DOHH2 (cell line): ENCODE results near the gene DNMT3A.

ENCODE experiments used
- H3F3A ChIP-seq: fragments of 200-600 bp; sonication (generic), shearing (Covaris generic); 2 replicates; pipeline ENCODE4 v1.6.0; 2016; ENCODE audit warnings: antibody characterized with exemption, mild to moderate bottlenecking; ENCODE audit not compliant: control insufficient read depth, insufficient read depth
- H3K27ac ChIP-seq: fragments of 200-600 bp; sonication (generic); 2 replicates; pipeline ENCODE4 v1.5.1; 2014; ENCODE audit warnings: low read depth, mild to moderate bottlenecking, low read length, moderate library complexity
- H3K27me3 ChIP-seq: fragments of 200-600 bp; sonication (generic); 2 replicates; pipeline ENCODE4 v1.6.1; 2014; ENCODE audit warnings: mild to moderate bottlenecking, low read length, mixed read lengths; ENCODE audit not compliant: control insufficient read depth
- H3K36me3 ChIP-seq: fragments of 200-600 bp; sonication (generic); 2 replicates; pipeline ENCODE4 v1.6.1; 2014; ENCODE audit warnings: mild to moderate bottlenecking, low read length, moderate library complexity, mixed read lengths; ENCODE audit not compliant: control insufficient read depth
- H3K4me1 ChIP-seq: fragments of 200-600 bp; sonication (generic); 2 replicates; pipeline ENCODE4 v1.6.1; 2014; ENCODE audit warnings: mild to moderate bottlenecking, low read length, mixed read lengths; ENCODE audit not compliant: control insufficient read depth
- H3K4me2 ChIP-seq: fragments of 200-600 bp; sonication (generic); 2 replicates; pipeline ENCODE4 v1.6.0; 2014; ENCODE audit warnings: mild to moderate bottlenecking, low read length, moderate library complexity
- H3K4me3 ChIP-seq: fragments of 200-600 bp; sonication (generic); 2 replicates; pipeline ENCODE4 v1.5.1; 2014; ENCODE audit warnings: mild to moderate bottlenecking, low read length, mixed read lengths
- H3K79me2 ChIP-seq: fragments of 200-600 bp; sonication (generic); 2 replicates; pipeline ENCODE4 v1.6.1; 2014; ENCODE audit warnings: mild to moderate bottlenecking, low read length, mixed read lengths; ENCODE audit not compliant: control insufficient read depth
- H3K9me2 ChIP-seq: fragments of 200-600 bp; sonication (generic); replicated peaks from 2 replicates; pipeline ENCODE4 v1.6.1; 2014; ENCODE audit warnings: mild to moderate bottlenecking, low read length, mixed read lengths; ENCODE audit not compliant: control insufficient read depth
- H3K9me3 ChIP-seq: fragments of 200-600 bp; sonication (generic); 2 replicates; pipeline ENCODE4 v1.6.1; 2014; ENCODE audit warnings: antibody characterized with exemption, low read length, mixed read lengths; ENCODE audit not compliant: control insufficient read depth, insufficient read depth
- H4K20me1 ChIP-seq: fragments of 200-600 bp; sonication (generic); 2 replicates; pipeline ENCODE4 v1.6.0; 2014; ENCODE audit warnings: low read depth, mild to moderate bottlenecking, antibody characterized with exemption, low read length, moderate library complexity; ENCODE audit not compliant: control insufficient read depth, insufficient read depth
- CTCF ChIP-seq: fragments of 200-600 bp; sonication (generic); IDR thresholded peaks from one replicate; pipeline ENCODE4 v1.5.1; 2014; ENCODE audit warnings: antibody characterized with exemption, mild to moderate bottlenecking, low read depth, low read length; ENCODE audit not compliant: poor library complexity, severe bottlenecking
- EZH2phosphoT487 ChIP-seq: fragments of 200-600 bp; sonication (generic); IDR thresholded peaks from 2 replicates; pipeline ENCODE4 v1.6.1; 2017; ENCODE audit warnings: borderline replicate concordance, mild to moderate bottlenecking, antibody characterized with exemption, low read length, moderate library complexity, mixed read lengths

DNMT3A gene

DNA sequence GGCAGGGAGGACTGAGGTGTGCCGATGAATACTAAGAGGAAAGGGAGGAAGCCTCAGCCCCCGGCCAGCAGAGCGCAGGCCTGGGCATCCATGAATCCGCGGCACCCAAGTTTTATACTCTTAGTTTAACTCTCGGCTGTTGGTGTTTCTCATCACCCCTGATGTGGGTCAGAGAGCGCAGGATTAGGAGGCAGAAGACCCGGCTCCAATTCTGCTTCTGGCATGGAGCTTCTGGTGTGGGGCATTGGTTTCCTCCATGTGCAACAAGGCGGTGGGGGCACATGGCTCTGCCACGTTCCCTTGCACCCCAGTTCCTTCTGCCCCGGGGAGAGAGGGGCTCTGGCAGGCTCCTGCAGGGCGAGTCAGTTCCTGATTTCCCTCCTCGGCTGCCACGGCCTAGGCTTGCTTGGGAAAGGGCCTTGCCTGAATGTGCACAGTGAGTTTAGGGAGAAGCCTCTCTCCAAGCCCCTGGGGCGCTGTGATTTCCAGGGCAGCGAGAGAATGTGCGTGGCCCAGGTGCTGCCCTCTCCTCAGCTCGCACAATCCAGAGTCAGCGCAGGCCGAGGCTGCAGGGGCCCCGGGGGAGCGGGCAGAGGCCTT lies 36.2 kb upstream of the DNMT3A start:
- H3K36me3 ChIP-seq: no peaks in the 10 kb centered on the region
- H3K27ac ChIP-seq: no peak overlapping the region
- no peaks in the 10 kb centered on the region for H3K9me3 ChIP-seq
- no peaks in the 10 kb centered on the region for H3K27me3 ChIP-seq
- H3F3A ChIP-seq: no peaks in the 10 kb centered on the region
- no peaks in the 10 kb centered on the region for H3K79me2 ChIP-seq
- no peaks in the 10 kb centered on the region for H4K20me1 ChIP-seq
- TF ChIP-seq EZH2phosphoT487 (no peak), CTCF (no peak)
- no peaks in the 10 kb centered on the region for H3K9me2 ChIP-seq
- H3K4me1 ChIP-seq: peaks cover 32% of the 10 kb centered on the region
- H3K4me2 ChIP-seq: no peak overlapping the region
- no peak overlapping the region for H3K4me3 ChIP-seq

DNA sequence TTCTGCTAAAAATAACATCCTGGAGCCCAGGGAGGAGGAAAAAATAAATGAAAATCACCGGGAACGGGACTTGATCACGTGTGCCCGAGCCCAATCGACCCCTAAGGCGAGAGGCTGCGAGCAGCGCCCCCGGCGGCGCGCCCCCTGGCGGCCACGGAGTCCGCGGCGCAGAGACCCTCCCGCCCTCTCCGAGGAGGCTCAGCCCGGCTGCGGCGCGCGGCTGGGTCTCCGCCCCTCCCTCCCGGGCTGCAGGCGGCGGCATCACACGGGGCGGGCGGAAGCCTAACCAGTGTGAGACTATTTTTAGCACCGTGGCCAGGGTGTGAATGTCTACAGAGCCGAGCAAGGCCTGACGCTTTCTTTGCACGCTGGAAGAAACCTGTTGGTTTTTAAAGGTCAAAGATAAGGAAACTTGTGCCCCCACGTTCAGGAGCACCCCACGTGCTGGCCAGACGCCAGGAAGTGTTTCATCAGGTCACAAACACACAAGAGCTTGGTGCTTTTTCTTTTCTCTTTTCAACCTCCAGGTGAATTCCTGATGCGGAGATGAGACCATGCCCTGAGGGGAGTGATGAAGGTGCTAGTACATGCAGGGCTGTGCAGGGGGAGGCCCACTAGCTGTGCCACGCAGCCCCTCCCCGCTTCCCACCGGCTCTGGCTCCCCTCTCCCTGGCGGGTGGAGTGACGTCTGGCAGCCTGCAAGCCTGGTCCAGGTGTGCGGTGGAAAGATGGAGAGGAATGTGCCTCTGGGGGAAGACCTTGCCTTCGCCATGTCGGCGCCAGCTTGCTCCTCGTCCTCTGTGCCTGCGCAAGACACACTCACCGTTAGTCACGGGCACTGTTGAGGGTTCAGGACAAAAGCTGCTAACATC lies 35.3 kb upstream of the DNMT3A start:
- Histone ChIP-seq H3K36me3 (no peaks in the 10 kb centered on the region), H3K4me3 (peak overlapping the region; percentile 69), H4K20me1 (no peaks in the 10 kb centered on the region), H3K4me1 (peaks cover 32% of the 10 kb centered on the region), H3K9me2 (no peaks in the 10 kb centered on the region), H3F3A (no peaks in the 10 kb centered on the region), H3K27ac (peak overlapping the region; percentile 37), H3K9me3 (no peaks in the 10 kb centered on the region), H3K27me3 (no peaks in the 10 kb centered on the region), H3K79me2 (no peaks in the 10 kb centered on the region), H3K4me2 (peak overlapping the region; percentile 85)
- TF ChIP-seq CTCF (peak; percentile 94), EZH2phosphoT487 (no peak)

DNA sequence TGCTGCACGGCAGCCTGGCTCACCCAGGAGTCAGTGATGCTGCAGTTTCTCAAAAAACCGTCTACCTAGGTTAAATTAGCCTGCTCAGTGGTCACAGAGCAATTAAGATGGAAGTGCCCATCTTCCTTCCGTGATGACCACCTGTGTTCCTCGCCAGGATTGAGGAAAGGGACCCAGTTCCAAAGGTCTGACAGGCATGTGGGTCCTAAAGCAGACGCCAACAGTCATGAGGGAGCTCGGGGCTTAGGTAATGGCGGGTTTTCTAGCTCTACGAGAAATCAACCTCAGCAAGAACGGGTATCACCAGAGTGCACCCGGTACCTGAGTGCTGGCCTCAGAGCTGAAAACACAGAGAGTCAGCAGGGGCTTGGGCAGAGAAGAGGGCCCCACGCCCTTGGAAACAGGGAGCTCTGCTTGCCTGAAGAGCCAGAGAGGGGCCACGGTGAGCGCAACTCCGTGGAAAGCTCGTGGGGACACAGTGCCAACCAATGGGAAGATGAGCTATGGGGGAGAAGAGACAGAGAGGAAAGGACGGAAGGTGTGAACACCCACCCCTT lies 34.3 kb upstream of the DNMT3A start:
- H3K79me2 ChIP-seq: no peaks in the 10 kb centered on the region
- H3K9me3 ChIP-seq: no peaks in the 10 kb centered on the region
- no peaks in the 10 kb centered on the region for H3K36me3 ChIP-seq
- peak overlapping the region; percentile 85 for H3K4me2 ChIP-seq
- H3F3A ChIP-seq: no peaks in the 10 kb centered on the region
- no peaks in the 10 kb centered on the region for H4K20me1 ChIP-seq
- H3K4me1 ChIP-seq: peaks cover 32% of the 10 kb centered on the region
- H3K27me3 ChIP-seq: no peaks in the 10 kb centered on the region
- no peak overlapping the region for H3K27ac ChIP-seq
- H3K4me3 ChIP-seq: peak overlapping the region; percentile 69
- no peak for TF ChIP-seq EZH2phosphoT487
- TF ChIP-seq CTCF: no peak
- no peaks in the 10 kb centered on the region for H3K9me2 ChIP-seq
